OCI-M2 (cell line): ENCODE data around the gene U2AF1L4.
"Not testable (repeated sequence)": the region's sequence is repeated elsewhere in the genome, so short reads cannot be mapped to it uniquely, and the experiment has no call there.

Experiments used
- DNase-seq: peaks from one replicate; lab custom pipeline; 2025; ENCODE audit not compliant: unreplicated experiment; lab: John Stamatoyannopoulos, UW

The U2AF1L4 gene

GRCh38 chr19:35727956-35728706 is 17.1 kb downstream of the U2AF1L4 start:
- no peak for DNase-seq

DNA sequence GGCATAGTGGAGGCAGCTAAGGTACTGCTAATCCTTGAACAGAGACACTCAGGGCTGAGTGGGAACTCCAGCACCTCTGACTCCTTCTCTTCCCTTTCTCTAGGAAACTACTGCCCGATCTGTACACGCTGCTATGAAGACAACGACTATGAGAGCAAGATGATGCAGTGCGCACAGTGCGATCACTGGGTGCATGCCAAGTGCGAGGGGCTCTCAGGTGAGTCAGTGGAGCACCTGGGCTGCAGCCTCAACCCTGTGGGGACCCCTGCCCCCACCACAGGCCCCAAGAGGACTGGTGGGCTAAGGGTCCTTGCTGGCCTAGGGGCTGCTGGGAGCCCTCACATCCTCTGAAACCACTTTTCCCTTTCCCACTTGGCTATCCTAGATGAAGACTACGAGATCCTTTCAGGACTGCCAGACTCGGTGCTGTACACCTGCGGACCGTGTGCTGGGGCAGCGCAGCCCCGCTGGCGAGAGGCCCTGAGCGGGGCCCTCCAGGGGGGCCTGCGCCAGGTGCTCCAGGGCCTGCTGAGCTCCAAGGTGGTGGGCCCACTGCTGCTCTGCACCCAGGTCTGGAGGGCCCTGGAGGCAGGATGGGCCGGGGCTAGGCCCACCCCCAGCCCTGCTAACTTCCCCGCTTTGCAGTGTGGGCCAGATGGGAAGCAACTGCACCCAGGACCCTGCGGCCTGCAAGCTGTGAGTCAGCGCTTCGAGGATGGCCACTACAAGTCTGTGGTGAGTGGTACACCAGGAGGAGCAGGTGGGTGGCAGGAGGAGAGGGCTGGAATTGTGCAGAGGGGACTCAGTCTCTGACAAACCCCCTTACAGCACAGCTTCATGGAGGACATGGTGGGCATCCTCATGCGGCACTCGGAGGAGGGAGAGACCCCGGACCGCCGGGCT is 17.9 kb downstream of the U2AF1L4 start:
- no peak for DNase-seq

DNA sequence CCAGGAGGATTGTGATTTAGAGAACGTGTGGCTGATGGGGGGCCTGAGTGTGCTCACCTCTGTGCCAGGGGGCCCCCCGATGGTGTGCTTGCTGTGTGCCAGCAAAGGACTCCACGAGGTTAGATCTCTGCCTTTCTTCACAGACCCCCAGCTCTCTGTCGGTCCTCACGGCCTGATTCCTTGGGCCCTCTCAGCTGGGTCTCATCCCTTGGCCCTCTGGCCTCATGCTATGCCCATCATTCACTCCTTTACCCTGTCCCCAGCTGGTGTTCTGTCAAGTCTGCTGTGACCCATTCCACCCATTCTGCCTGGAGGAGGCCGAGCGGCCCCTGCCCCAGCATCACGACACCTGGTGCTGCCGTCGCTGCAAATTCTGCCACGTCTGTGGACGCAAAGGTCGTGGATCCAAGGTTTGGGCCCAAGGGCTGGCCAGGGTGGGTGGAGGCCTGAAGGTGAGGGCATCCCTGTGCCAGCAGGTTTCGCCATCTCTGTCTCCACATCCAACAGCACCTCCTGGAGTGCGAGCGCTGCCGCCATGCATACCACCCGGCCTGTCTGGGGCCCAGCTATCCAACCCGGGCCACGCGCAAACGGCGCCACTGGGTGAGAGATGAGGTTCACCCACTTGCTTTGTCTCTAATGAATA is 19.9 kb downstream of the U2AF1L4 start:
- DNase-seq: no peak

DNA sequence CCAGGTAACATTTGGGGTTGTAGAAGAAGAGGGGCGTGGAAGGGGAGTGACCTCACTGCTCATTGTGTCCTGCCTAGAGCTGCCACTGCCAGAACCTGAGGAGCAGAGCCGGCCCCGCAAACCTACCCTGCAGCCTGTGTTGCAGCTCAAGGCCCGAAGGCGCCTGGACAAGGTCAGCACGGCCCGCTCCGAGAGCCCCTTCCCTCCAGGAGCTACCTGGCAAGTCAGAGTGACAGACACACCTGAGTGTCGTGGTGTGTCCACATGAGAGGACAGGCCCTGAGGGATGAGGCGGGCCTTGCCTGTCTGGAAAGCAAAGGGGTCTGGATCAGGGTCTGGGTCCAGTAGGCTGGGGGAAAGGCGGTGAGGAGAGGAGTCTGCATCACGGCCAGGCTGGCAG is 20.7 kb downstream of the U2AF1L4 start:
- DNase-seq: no peak

DNA sequence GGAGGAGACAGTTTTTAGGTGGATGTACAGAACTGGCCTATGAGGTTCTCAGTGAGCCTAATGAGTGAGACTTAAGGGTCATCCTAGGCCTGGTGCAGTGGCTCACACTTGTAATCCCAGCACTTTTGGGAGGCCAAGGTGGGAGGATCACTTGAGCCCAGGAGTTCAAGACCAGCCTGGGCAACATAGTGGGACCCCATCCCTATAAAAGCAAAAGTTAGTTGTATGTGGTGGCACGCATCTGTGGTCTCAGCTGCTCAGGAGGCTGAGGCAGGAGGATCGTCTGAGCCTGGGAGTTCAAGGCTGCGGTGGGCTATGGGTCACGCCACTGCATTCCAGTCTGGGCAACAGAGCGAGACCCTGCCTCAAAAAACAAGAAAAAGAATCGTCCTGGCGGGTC is 21.1 kb downstream of the U2AF1L4 start:
- not testable (repeated sequence) for DNase-seq

DNA sequence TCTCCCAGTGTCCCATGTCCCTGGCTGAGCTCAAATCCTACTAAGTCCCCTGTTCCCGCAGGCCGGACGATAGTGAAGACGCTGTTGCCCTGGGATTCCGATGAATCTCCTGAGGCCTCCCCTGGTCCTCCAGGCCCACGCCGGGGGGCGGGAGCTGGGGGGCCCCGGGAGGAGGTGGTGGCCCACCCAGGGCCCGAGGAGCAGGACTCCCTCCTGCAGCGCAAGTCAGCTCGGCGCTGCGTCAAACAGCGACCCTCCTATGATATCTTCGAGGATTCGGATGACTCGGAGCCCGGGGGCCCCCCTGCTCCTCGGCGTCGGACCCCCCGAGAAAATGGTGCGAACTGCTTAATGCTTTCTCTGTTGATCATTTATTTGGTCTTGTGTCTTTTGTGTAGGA is 21.5 kb downstream of the U2AF1L4 start:
- DNase-seq: no peak

DNA sequence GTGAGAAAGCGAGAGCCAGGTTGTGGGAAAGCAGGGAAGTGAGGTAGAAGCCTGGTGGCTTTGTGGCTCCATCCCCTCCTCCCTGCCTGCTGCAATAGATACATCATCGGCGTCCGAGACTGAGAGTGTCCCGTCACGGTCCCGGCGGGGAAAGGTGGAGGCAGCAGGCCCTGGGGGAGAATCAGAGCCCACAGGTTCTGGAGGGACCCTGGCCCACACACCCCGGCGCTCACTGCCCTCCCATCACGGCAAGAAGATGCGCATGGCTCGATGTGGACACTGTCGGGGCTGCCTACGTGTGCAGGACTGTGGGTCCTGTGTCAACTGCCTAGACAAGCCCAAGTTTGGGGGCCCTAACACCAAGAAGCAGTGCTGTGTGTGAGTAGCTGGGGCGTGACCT is 22.3 kb downstream of the U2AF1L4 start:
- no peak for DNase-seq

- DNase-seq: no peak
These were observed 22.8 kb downstream of the U2AF1L4 start for GRCh38 chr19:35722461-35722860.

DNA sequence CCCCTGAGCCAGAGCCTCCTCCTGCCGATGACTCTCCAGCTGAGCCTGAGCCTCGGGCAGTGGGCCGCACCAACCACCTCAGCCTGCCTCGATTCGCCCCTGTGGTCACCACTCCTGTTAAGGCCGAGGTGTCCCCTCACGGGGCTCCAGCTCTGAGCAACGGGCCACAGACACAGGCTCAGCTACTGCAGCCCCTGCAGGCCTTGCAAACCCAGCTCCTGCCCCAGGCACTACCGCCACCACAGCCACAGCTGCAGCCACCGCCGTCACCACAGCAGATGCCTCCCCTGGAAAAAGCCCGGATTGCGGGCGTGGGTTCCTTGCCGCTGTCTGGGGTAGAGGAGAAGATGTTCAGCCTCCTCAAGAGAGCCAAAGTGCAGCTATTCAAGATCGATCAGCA is 23.8 kb downstream of the U2AF1L4 start:
- no peak for DNase-seq

DNA sequence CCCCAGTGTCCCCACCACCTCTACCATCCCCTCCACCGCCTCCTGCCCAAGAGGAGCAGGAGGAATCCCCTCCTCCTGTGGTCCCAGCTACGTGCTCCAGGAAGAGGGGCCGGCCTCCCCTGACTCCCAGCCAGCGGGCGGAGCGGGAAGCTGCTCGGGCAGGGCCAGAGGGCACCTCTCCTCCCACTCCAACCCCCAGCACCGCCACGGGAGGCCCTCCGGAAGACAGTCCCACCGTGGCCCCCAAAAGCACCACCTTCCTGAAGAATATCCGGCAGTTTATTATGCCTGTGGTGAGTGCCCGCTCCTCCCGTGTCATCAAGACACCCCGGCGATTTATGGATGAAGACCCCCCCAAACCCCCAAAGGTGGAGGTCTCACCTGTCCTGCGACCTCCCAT is 24.6 kb downstream of the U2AF1L4 start:
- no peak for DNase-seq

DNA sequence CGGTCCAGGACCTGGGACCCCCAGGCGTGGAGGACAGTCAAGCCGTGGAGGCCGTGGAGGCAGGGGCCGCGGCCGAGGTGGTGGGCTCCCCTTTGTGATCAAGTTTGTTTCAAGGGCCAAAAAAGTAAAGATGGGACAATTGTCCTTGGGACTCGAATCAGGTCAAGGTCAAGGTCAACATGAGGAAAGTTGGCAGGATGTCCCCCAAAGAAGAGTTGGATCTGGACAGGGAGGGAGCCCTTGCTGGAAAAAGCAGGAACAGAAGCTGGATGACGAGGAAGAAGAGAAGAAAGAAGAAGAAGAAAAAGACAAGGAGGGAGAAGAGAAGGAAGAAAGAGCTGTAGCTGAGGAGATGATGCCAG is 25.1 kb downstream of the U2AF1L4 start:
- no peak for DNase-seq

- no peak for DNase-seq
These were observed 25.6 kb downstream of the U2AF1L4 start for GRCh38 chr19:35719402-35720162.

- DNase-seq: no peak
These were observed 26.7 kb downstream of the U2AF1L4 start for GRCh38 chr19:35718345-35719041.

DNA sequence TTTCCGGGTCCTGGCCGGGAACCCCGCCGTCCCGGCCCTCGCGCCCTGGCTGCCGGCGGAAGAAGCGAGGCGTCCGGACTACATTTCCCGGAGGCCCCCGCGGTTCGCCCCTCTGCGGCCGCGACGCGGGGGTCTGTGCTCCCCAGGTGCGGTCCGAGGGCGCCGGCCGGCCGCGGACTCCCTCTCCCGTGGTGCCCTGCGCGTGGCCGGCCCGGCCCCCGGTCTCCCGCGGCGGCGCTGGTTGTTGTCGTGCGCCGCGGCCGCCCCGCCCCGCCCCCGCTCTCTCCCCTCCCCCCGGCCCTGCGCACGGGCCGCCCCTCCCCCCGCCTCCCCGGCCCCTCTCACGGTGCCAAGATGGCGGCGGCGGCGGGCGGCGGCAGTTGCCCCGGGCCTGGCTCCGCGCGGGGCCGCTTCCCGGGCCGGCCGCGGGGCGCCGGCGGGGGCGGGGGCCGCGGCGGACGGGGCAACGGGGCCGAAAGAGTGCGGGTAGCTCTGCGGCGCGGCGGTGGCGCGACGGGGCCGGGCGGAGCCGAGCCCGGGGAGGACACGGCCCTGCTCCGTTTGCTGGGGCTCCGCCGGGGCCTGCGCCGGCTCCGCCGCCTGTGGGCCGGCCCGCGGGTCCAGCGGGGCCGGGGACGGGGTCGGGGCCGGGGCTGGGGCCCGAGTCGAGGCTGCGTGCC is 27.4 kb downstream of the U2AF1L4 start, which contains the start of gene KMT2B:
KMT2B (plus strand) TSS at position 339 of the 680 bp plus-strand sequence; CDS start at position 355, 16 bp downstream.
- DNase-seq: no peak

DNA sequence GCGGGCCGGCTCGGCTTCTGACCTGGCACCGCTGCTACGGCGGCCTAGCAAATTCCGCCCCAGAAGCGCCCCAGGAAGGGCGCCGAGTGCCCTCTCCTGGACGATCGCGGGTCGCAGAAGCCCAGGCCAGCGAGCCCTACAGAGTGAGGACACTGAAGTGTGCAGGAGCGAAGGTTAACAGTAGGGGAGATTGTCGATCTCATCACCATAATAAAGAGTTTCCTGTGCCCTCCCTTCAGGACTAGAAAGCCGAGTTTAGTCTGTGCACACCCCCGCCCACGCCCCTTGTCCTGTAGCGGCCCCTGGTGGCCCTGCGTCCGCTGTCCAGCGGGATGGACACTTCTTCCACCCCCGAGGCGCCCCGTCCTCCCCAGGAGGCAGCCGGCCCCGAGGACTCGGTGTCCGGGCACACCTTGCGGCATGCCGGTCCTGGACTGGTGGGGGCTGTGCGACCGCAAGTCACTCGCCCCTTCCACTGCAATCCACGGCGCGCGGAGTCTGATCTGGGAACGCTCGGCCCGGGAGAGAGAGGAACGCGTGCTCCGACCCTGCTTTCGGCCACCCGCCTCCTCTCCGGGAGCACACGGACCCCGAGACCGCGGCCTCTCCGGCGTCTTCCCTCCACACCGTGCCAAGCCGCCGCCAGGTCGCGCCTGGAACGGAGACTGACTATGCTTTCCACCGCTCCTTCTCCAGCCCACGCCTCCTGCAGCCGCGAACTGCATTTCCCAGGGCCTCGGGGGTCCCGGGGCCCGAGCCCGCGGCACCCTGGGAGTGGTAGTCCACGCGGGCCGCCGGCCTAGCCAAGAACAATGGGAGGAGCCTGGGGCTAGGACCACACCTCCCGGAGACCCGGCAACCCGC is 28.2 kb downstream of the U2AF1L4 start:
- DNase-seq: peak; percentile 99

- DNase-seq: no peak
These were observed 29.0 kb downstream of the U2AF1L4 start for GRCh38 chr19:35715981-35716800.

- no peak for DNase-seq
These were observed 29.8 kb downstream of the U2AF1L4 start for GRCh38 chr19:35715355-35715809.
